ENCODE measurements around the gene HAGHL. TPM values are rescaled to one million over a fixed set of nuclear protein-coding genes. Genes with fewer than 3 reads are reported as not detected.

The HAGHL gene
- total and polyA plus RNA-seq, 2 donors (not counting 3 experiments of a cell fraction or from before 2014, with no cell fraction given), result 6.3 to 6.8 TPM

- DNase-seq (ENCODE audit: low read depth, low spot score), result no peak
- BruUV-seq (replicated peaks), result no TSS peak
- H3K9me3 ChIP-seq (replicated peaks; ENCODE audit: control insufficient read depth, insufficient read depth, low read length), result no peaks in the 10 kb centered on the region
- no peak for FAIRE-seq
- no peaks in the 10 kb centered on the region for H3K9me1 ChIP-seq (replicated peaks; ENCODE audit: control insufficient read depth, extremely low read depth, insufficient read depth, low read length)
- H3K36me3 ChIP-seq (ENCODE audit: control insufficient read depth in 2 of 2, extremely low read depth in 1 of 2, insufficient read depth in 2 of 2, low read length in 2 of 2), result no peaks in the 10 kb centered on the region
- no peak overlapping the region for H2AFZ ChIP-seq (ENCODE audit: low read depth, low read length)
- no peaks in the 10 kb centered on the region for H4K20me1 ChIP-seq (replicated peaks; ENCODE audit: control insufficient read depth, extremely low read depth, insufficient read depth, low read length)
- intact Hi-C loops (cut with micrococcal nuclease), result no loop called here
- no peaks in the 10 kb centered on the region for H3K27me3 ChIP-seq (ENCODE audit: control insufficient read depth in 2 of 2, insufficient read depth in 2 of 2, low read length in 2 of 2)
- no peak overlapping the region for H3K27ac ChIP-seq (ENCODE audit: insufficient read depth, low read depth, low read length)
- H3K4me1 ChIP-seq (ENCODE audit: control insufficient read depth, extremely low read depth, insufficient read depth, low read length), result no peaks in the 10 kb centered on the region
- no peak for TF ChIP-seq JUN (IDR thresholded peaks at IDR 0.05; ENCODE audit: borderline replicate concordance, insufficient read depth, insufficient read length, low read depth)
- TF ChIP-seq POLR2A (IDR thresholded peaks at IDR 0.05; ENCODE audit: low read depth, low read length), result no peak
- no peak for TF ChIP-seq FOS (IDR thresholded peaks at IDR 0.05; ENCODE audit: borderline replicate concordance, insufficient read depth, low read length)
- CTCF ChIA-PET, result no interaction called here
- no peak overlapping the region for H3K4me3 ChIP-seq (replicated peaks in 1 of 3; ENCODE audit: insufficient read depth in 1 of 3, low read depth in 1 of 3, low read length in 3 of 3)
- POLR2A ChIA-PET, result no interaction called here
- no peak overlapping the region for H3K9ac ChIP-seq (replicated peaks; ENCODE audit: extremely low read depth, insufficient read depth, low read length)
- dilution Hi-C loops (cut with MboI; ENCODE audit: extremely low pct_ligation_motif_present, low sequenced_read_pairs), result no loop called here
- H3K4me2 ChIP-seq (ENCODE audit: insufficient read depth, low read length), result no peak overlapping the region
- H3K79me2 ChIP-seq (ENCODE audit: control insufficient read depth, insufficient read depth, low read length), result no peaks in the 10 kb centered on the region
These were observed 37.4 kb downstream of the HAGHL start for GRCh38 chr16:764184-764750.

- H3K9ac ChIP-seq (replicated peaks; ENCODE audit: extremely low read depth, insufficient read depth, low read length), result no peak overlapping the region
- H3K9me1 ChIP-seq (replicated peaks; ENCODE audit: control insufficient read depth, extremely low read depth, insufficient read depth, low read length), result no peaks in the 10 kb centered on the region
- H3K27ac ChIP-seq (ENCODE audit: insufficient read depth, low read depth, low read length), result no peak overlapping the region
- FAIRE-seq, result no peak
- dilution Hi-C loops (cut with MboI; ENCODE audit: extremely low pct_ligation_motif_present, low sequenced_read_pairs) (no loop called here), intact Hi-C loops (cut with micrococcal nuclease) (no loop called here)
- DNase-seq (ENCODE audit: low read depth, low spot score), result no peak
- H3K4me1 ChIP-seq (ENCODE audit: control insufficient read depth, extremely low read depth, insufficient read depth, low read length), result no peaks in the 10 kb centered on the region
- no peak for TF ChIP-seq POLR2A (IDR thresholded peaks at IDR 0.05; ENCODE audit: low read depth, low read length)
- TF ChIP-seq MYC (IDR thresholded peaks at IDR 0.05; ENCODE audit: low read depth, low read length), result no peak
- TF ChIP-seq JUN (IDR thresholded peaks at IDR 0.05; ENCODE audit: borderline replicate concordance, insufficient read depth, insufficient read length, low read depth), result no peak
- TF ChIP-seq, protein P1, sequence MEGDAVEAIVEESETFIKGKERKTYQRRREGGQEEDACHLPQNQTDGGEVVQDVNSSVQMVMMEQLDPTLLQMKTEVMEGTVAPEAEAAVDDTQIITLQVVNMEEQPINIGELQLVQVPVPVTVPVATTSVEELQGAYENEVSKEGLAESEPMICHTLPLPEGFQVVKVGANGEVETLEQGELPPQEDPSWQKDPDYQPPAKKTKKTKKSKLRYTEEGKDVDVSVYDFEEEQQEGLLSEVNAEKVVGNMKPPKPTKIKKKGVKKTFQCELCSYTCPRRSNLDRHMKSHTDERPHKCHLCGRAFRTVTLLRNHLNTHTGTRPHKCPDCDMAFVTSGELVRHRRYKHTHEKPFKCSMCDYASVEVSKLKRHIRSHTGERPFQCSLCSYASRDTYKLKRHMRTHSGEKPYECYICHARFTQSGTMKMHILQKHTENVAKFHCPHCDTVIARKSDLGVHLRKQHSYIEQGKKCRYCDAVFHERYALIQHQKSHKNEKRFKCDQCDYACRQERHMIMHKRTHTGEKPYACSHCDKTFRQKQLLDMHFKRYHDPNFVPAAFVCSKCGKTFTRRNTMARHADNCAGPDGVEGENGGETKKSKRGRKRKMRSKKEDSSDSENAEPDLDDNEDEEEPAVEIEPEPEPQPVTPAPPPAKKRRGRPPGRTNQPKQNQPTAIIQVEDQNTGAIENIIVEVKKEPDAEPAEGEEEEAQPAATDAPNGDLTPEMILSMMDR (IDR thresholded peaks at IDR 0.05; ENCODE audit: extremely low read depth in 1 of 2, insufficient read depth in 1 of 2, low read depth in 1 of 2, low read length in 2 of 2), result no peak
- TF ChIP-seq GATA2 (IDR thresholded peaks at IDR 0.05; ENCODE audit: insufficient read depth, insufficient read length, low read depth, low read length), result no peak
- no peak for TF ChIP-seq POLR2AphosphoS5 (IDR thresholded peaks at IDR 0.05; ENCODE audit: insufficient read depth, low read depth, low read length)
- no peak for TF ChIP-seq EZH2 (IDR thresholded peaks at IDR 0.05; ENCODE audit: borderline replicate concordance, low read depth, low read length, severe bottlenecking)
- no peak for TF ChIP-seq MAX (IDR thresholded peaks at IDR 0.05; ENCODE audit: insufficient read depth, insufficient read length)
- TF ChIP-seq FOS (IDR thresholded peaks at IDR 0.05; ENCODE audit: borderline replicate concordance, insufficient read depth, low read length), result no peak
- no TSS peak for BruUV-seq (replicated peaks)
- no peak overlapping the region for H3K4me2 ChIP-seq (ENCODE audit: insufficient read depth, low read length)
- H2AFZ ChIP-seq (ENCODE audit: low read depth, low read length), result no peak overlapping the region
- CTCF ChIA-PET, result no interaction called here
- no peaks in the 10 kb centered on the region for H3K36me3 ChIP-seq (ENCODE audit: control insufficient read depth in 2 of 2, extremely low read depth in 1 of 2, insufficient read depth in 2 of 2, low read length in 2 of 2)
- no peaks in the 10 kb centered on the region for H3K27me3 ChIP-seq (ENCODE audit: control insufficient read depth in 2 of 2, insufficient read depth in 2 of 2, low read length in 2 of 2)
- POLR2A ChIA-PET, result no interaction called here
- no peaks in the 10 kb centered on the region for H3K79me2 ChIP-seq (ENCODE audit: control insufficient read depth, insufficient read depth, low read length)
- no peaks in the 10 kb centered on the region for H3K9me3 ChIP-seq (replicated peaks; ENCODE audit: control insufficient read depth, insufficient read depth, low read length)
- no peak overlapping the region for H3K4me3 ChIP-seq (replicated peaks in 1 of 3; ENCODE audit: insufficient read depth in 1 of 3, low read depth in 1 of 3, low read length in 3 of 3)
- H4K20me1 ChIP-seq (replicated peaks; ENCODE audit: control insufficient read depth, extremely low read depth, insufficient read depth, low read length), result no peaks in the 10 kb centered on the region
These were observed 38.1 kb downstream of the HAGHL start for GRCh38 chr16:764848-765487.
